Jurkat, Clone E6-1 (cell line): ENCODE measurements around the gene PTPRN2.

ENCODE experiments used
- DNase-seq: peaks from one replicate; pipeline ENCODE4 v3.0.0-alpha.2; 2011; ENCODE audit warnings: low read depth, low spot score
- H3K4me3 ChIP-seq: 2 replicates; pipeline ENCODE4 v1.5.1; 2011; ENCODE audit warnings: mild to moderate bottlenecking, low read length, control low read depth, moderate library complexity

The PTPRN2 gene

GRCh38 chr7:158083526-158084310 is 503.9 kb downstream of the PTPRN2 start:
- no peak for DNase-seq
- H3K4me3 ChIP-seq: no peak overlapping the region

GRCh38 chr7:158082761-158083160 is 504.9 kb downstream of the PTPRN2 start:
- DNase-seq: no peak
- H3K4me3 ChIP-seq: no peak overlapping the region

GRCh38 chr7:158080899-158081445 is 506.7 kb downstream of the PTPRN2 start:
- H3K4me3 ChIP-seq: no peak overlapping the region
- DNase-seq: no peak

GRCh38 chr7:158077934-158078910 is 509.4 kb downstream of the PTPRN2 start:
- no peak for DNase-seq
- H3K4me3 ChIP-seq: no peak overlapping the region

GRCh38 chr7:158077151-158077840 is 510.3 kb downstream of the PTPRN2 start:
- DNase-seq: no peak
- no peak overlapping the region for H3K4me3 ChIP-seq

- H3K4me3 ChIP-seq: no peak overlapping the region
- DNase-seq: no peak
Observed at GRCh38 chr7:158076656-158077055, 511.0 kb downstream of the PTPRN2 start.

GRCh38 chr7:158076215-158076614 is 511.4 kb downstream of the PTPRN2 start:
- H3K4me3 ChIP-seq: no peak overlapping the region
- DNase-seq: no peak

GRCh38 chr7:158075633-158076001 is 512.0 kb downstream of the PTPRN2 start:
- H3K4me3 ChIP-seq: no peak overlapping the region
- no peak for DNase-seq

- no peak for DNase-seq
- no peak overlapping the region for H3K4me3 ChIP-seq
Observed at GRCh38 chr7:158074896-158075632, 512.6 kb downstream of the PTPRN2 start.

- no peak overlapping the region for H3K4me3 ChIP-seq
- DNase-seq: no peak
Observed at GRCh38 chr7:158073845-158074840, 513.5 kb downstream of the PTPRN2 start.

- no peak overlapping the region for H3K4me3 ChIP-seq
- DNase-seq: no peak
Observed at GRCh38 chr7:158072991-158073730, 514.5 kb downstream of the PTPRN2 start.

- H3K4me3 ChIP-seq: no peak overlapping the region
- DNase-seq: no peak
Observed at GRCh38 chr7:158070222-158070920, 517.3 kb downstream of the PTPRN2 start.

GRCh38 chr7:158068853-158069252 is 518.8 kb downstream of the PTPRN2 start:
- no peak for DNase-seq

GRCh38 chr7:158067931-158068482 is 519.6 kb downstream of the PTPRN2 start:
- no peak overlapping the region for H3K4me3 ChIP-seq
- no peak for DNase-seq

More at GRCh38 chr7:158068853-158069252, 518.8 kb downstream of the PTPRN2 start:
- no peak overlapping the region for H3K4me3 ChIP-seq

- no peak overlapping the region for H3K4me3 ChIP-seq
- DNase-seq: no peak
Observed at GRCh38 chr7:158067219-158067930, 520.2 kb downstream of the PTPRN2 start.
